GM12878 (cell line): ENCODE data around the gene ZCCHC18. TPM values are rescaled to one million over a fixed set of nuclear protein-coding genes. Genes with fewer than 3 reads are reported as not detected.

Experiments used
- ATAC-seq: fragments of 200-7000 bp; cut with Tn5 transposase; 3 replicates; pipeline ENCODE4 v1.9.1; 2020; ENCODE audit warnings: mild to moderate bottlenecking, moderate library complexity
- BruUV-seq: library from RNA; stranded (reverse); fragments of 400-500 nt; replicated peaks from 2 replicates; lab custom pipeline; 2021; lab: Mats Ljungman, UMichigan
- CTCF ChIA-PET: fragments of 300-600 bp; sonication (Branson Sonifier 250); formaldehyde crosslinking; extraction: SDS; loops from one replicate; lab custom pipeline; 2021; ENCODE audit warnings: inconsistent platforms; lab: Yijun Ruan, JAX
- POLR2A ChIA-PET: fragments of 350-600 bp; formaldehyde crosslinking; extraction: SDS; loops from one replicate; lab custom pipeline; 2021; ENCODE audit warnings: inconsistent platforms; lab: Charles Lee
- RAD21 ChIA-PET: fragments of 300-600 bp; sonication (Branson Sonifier 250); formaldehyde crosslinking; loops from one replicate; lab custom pipeline; 2023; ENCODE audit warnings: antibody characterized with exemption; ENCODE audit not compliant: unreplicated experiment; lab: Charles Lee
- SMC1A ChIA-PET: fragments of 300-600 bp; sonication (Branson Sonifier 250); formaldehyde crosslinking; loops from one replicate; lab custom pipeline; 2023; ENCODE audit not compliant: unreplicated experiment, uncharacterized antibody; lab: Charles Lee
- DNase-seq: peaks from one replicate; pipeline ENCODE4 v3.0.0-alpha.2; 2011; ENCODE audit warnings: low read depth, low spot score
- FAIRE-seq: peaks from 3 replicates; lab custom pipeline; 2011; peaks lifted over from hg19 to GRCh38; lab: Jason Lieb, UNC
- H2AFZ ChIP-seq: 2 replicates; pipeline ENCODE4 v1.6.0; 2011; ENCODE audit warnings: low read depth, low read length, control low read depth; ENCODE audit not compliant: control insufficient read depth
- H3K27ac ChIP-seq: 2 replicates; pipeline ENCODE4 v1.5.1; 2011; ENCODE audit warnings: control low read depth; ENCODE audit not compliant: control insufficient read depth, insufficient read depth
- H3K27me3 ChIP-seq, 2 experiments: replicated peaks in 1 of 2; 2 replicates each; pipeline versions ENCODE4 v1.6.0 to v1.6.1; 2011; ENCODE audit warnings: low read length in 1 of 2; ENCODE audit not compliant: control insufficient read depth in 2 of 2, insufficient read depth in 2 of 2
- H3K36me3 ChIP-seq, 2 experiments: 2 replicates each; pipeline ENCODE4 v1.5.1; 2011; ENCODE audit warnings: low read length in 1 of 2; ENCODE audit not compliant: control insufficient read depth in 2 of 2, insufficient read depth in 2 of 2
- H3K4me1 ChIP-seq: 2 replicates; pipeline ENCODE4 v1.6.1; 2011; ENCODE audit warnings: mild to moderate bottlenecking, low read length, moderate library complexity, mixed read lengths; ENCODE audit not compliant: control insufficient read depth, insufficient read depth
- H3K4me2 ChIP-seq: 2 replicates; pipeline ENCODE4 v1.6.0; 2011; ENCODE audit warnings: control low read depth; ENCODE audit not compliant: control insufficient read depth, insufficient read depth
- H3K4me3 ChIP-seq: fragments of 200-600 bp; sonication (generic); 2 replicates; pipeline ENCODE4 v1.5.1; 2016
- H3K79me2 ChIP-seq: 2 replicates; pipeline ENCODE4 v1.6.0; 2011; ENCODE audit warnings: low read length; ENCODE audit not compliant: control insufficient read depth, insufficient read depth
- H3K9ac ChIP-seq: 2 replicates; pipeline ENCODE4 v1.8.0; 2011; ENCODE audit warnings: low read length, control low read depth, mixed read lengths; ENCODE audit not compliant: control insufficient read depth, insufficient read depth
- H3K9me3 ChIP-seq: replicated peaks from 3 replicates; pipeline ENCODE4 v1.5.1; 2011; ENCODE audit warnings: mild to moderate bottlenecking, low read length; ENCODE audit not compliant: control insufficient read depth, insufficient read depth
- H4K20me1 ChIP-seq: 2 replicates; pipeline ENCODE4 v1.6.0; 2011; ENCODE audit not compliant: control insufficient read depth, insufficient read depth
- ATF3 ChIP-seq: IDR thresholded peaks from 2 replicates; pipeline ENCODE4 v1.6.1; 2011; ENCODE audit warnings: low read depth, mild to moderate bottlenecking, low read length, moderate library complexity, borderline replicate concordance; ENCODE audit errors: extremely low read depth
- ESRRA ChIP-seq: IDR thresholded peaks from 2 replicates; pipeline ENCODE4 v1.6.1; 2012; ENCODE audit warnings: mild to moderate bottlenecking, low read length, improper control_type of control experiment
- HSF1 ChIP-seq: fragments of 150-350 bp; IDR thresholded peaks from 2 replicates; pipeline ENCODE4 v1.6.1; 2014; ENCODE audit warnings: mild to moderate bottlenecking, low read depth, low read length
- IRF4 ChIP-seq: IDR thresholded peaks from 2 replicates; pipeline ENCODE4 v1.6.1; 2011; ENCODE audit warnings: low read depth, low read length
- NFYB ChIP-seq: IDR thresholded peaks from 2 replicates; pipeline ENCODE4 v1.6.1; 2011; ENCODE audit warnings: low read depth, mild to moderate bottlenecking, low read length, improper control_type of control experiment, moderate library complexity; ENCODE audit not compliant: insufficient read depth
- RAD51 ChIP-seq: fragments of 450-650 bp; IDR thresholded peaks from 2 replicates; pipeline ENCODE4 v1.6.1; 2016; ENCODE audit warnings: moderate library complexity, mild to moderate bottlenecking, inconsistent platforms
- RB1 ChIP-seq: fragments of 450-650 bp; formaldehyde crosslinking; IDR thresholded peaks from 2 replicates; pipeline ENCODE4 v1.6.1; 2017; ENCODE audit warnings: mild to moderate bottlenecking, borderline replicate concordance
- SMARCA5 ChIP-seq: fragments of 450-650 bp; IDR thresholded peaks from 2 replicates; pipeline ENCODE4 v1.6.1; 2017; ENCODE audit warnings: mild to moderate bottlenecking
- SPI1 ChIP-seq: IDR thresholded peaks from 2 replicates; pipeline ENCODE4 v1.6.1; 2011; ENCODE audit warnings: low read depth, mild to moderate bottlenecking, low read length, moderate library complexity, borderline replicate concordance; ENCODE audit not compliant: insufficient read depth
- ZNF207 ChIP-seq: fragments of 450-650 bp; IDR thresholded peaks from 2 replicates; pipeline ENCODE4 v1.6.1; 2014; ENCODE audit warnings: antibody characterized with exemption, mild to moderate bottlenecking, borderline replicate concordance
- WGBS: methylation state at CpG from one replicate; pipeline ENCODE4 v1.1.6; 2016; ENCODE audit warnings: low lambda C conversion rate; ENCODE audit not compliant: insufficient replicate concordance, insufficient coverage; ENCODE audit errors: missing lambda C conversion rate; 5-methylcytosine and 5-hydroxymethylcytosine counted together
- in situ Hi-C: fragments of 300-500 bp; cut with MboI; formaldehyde crosslinking; loops from 9 replicates; pipeline ENCODE4 v1.14.3; 2018; ENCODE audit warnings: mixed read lengths
- intact Hi-C: fragments of 100-400 bp; cut with micrococcal nuclease; formaldehyde crosslinking; loops from one replicate; pipeline ENCODE4 v1.14.2; 2022; ENCODE audit not compliant: unreplicated experiment
- polyA plus RNA-seq, 11 experiments: library from polyadenylated mRNA; depleted of rRNA in 4 of 11; unstranded in 6 of 11; stranded (reverse) in 5 of 11; fragments of >200 nt; fragmentation: Nextera tagmentation in 4 of 11; fragmentation: Illumina TruSeq in 1 of 11; extraction: Ambion mirVana in 4 of 11; extraction: Trizol in 1 of 11; gene quantifications; 1 replicate in 1 of 11; 2 replicates in 10 of 11; pipeline versions ENCODE4 v1.2.1 to v1.2.3, GENCODE V29; 2011 to 2016; ENCODE audit warnings: inconsistent platforms in 2 of 11, missing spikeins in 2 of 11, low read depth in 1 of 11
- total RNA-seq, 4 experiments: library from RNA; depleted of rRNA in 3 of 4; stranded (reverse); fragments of >200 nt in 3 of 4; fragmentation: Illumina TruSeq in 1 of 4; extraction: Trizol in 1 of 4; gene quantifications; 2 replicates each; pipeline versions ENCODE4 v1.2.1 to v1.2.3, GENCODE V29; 2013 to 2021
- TF ChIP-seq, protein P1 (sequence below): IDR thresholded peaks from 2 replicates; pipeline ENCODE4 v1.6.1; 2011; ENCODE audit warnings: mild to moderate bottlenecking, low read depth, low read length, moderate library complexity; ENCODE audit not compliant: insufficient replicate concordance

Gene ZCCHC18
- total and polyA plus RNA-seq, 10 of the 15 experiments (the other 5 are each of a cell fraction or from before 2014, with no cell fraction given), result 1.0 to 4.2 (median 2.3) TPM

DNA sequence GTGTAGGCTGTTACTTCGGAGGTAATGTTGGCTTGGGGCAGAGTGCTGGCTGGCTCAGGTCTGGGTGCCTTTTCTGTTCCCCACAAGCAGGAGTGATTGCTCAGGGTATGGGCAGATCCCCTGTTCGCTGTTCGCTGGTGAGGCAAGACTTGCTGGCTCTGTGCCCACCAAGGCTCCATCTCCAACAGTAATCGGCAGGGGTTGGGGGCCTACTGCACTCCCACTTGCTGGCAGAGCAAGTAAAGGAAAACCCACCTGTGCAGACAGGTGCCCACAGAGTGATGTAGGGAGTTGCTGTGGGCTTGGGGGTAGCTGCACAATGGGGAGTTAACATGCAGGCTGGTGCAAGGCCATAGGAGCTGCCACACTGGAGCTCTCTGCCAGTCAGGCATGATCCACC lies 28.3 kb upstream of the ZCCHC18 start:
- Histone ChIP-seq H3K79me2 (no peaks in the 10 kb centered on the region), H2AFZ (no peak overlapping the region), H4K20me1 (no peaks in the 10 kb centered on the region), H3K27me3 (no peaks in the 10 kb centered on the region; a peak in 1 of 4 replicates), H3K4me2 (no peak overlapping the region), H3K9ac (no peak overlapping the region), H3K36me3 (no peaks in the 10 kb centered on the region), H3K4me3 (no peak overlapping the region), H3K27ac (no peak overlapping the region), H3K4me1 (no peaks in the 10 kb centered on the region), H3K9me3 (no peaks in the 10 kb centered on the region)
- no TSS peak for BruUV-seq
- ChIA-PET CTCF (interaction anchor here (1.3 kb wide), 1 partner anchor 16 kb away, joined by 3 read pairs; no protein-coding TSS in a partner anchor), RAD21 (no interaction called here), POLR2A (no interaction called here), SMC1A (no interaction called here)
- no peak for ATAC-seq
- in situ Hi-C loops (no loop called here), intact Hi-C loops (no loop called here)
- TF ChIP-seq SPI1, result no peak
- TF ChIP-seq RB1, result no peak
- no peak for TF ChIP-seq ZNF207
- TF ChIP-seq ESRRA, result no peak
- no peak for TF ChIP-seq IRF4
- TF ChIP-seq ATF3, result no peak
- TF ChIP-seq, protein P1, sequence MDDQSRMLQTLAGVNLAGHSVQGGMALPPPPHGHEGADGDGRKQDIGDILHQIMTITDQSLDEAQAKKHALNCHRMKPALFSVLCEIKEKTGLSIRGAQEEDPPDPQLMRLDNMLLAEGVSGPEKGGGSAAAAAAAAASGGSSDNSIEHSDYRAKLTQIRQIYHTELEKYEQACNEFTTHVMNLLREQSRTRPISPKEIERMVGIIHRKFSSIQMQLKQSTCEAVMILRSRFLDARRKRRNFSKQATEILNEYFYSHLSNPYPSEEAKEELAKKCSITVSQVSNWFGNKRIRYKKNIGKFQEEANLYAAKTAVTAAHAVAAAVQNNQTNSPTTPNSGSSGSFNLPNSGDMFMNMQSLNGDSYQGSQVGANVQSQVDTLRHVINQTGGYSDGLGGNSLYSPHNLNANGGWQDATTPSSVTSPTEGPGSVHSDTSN, result no peak
- no peak for TF ChIP-seq HSF1
- TF ChIP-seq SMARCA5, result no peak
- no peak for TF ChIP-seq NFYB
- no peak for TF ChIP-seq RAD51
- no peak for DNase-seq
- FAIRE-seq, result no peak
- WGBS, result 25% methylated on average over 4 of the region's 4 CpGs
